ENCODE measurements around the gene PAIP2. TPM values are rescaled to one million over a fixed set of nuclear protein-coding genes. Genes with fewer than 3 reads are reported as not detected.

Gene PAIP2
- total and polyA plus RNA-seq, 2 of the 4 experiments (the other 2 are of a cell fraction): 41.9 to 59.5 TPM

GRCh38 chr5:139343476-139343875 is 1.8 kb downstream of the PAIP2 start:
- Histone ChIP-seq H2BK120ac (ENCODE audit: low read depth, low read length) (no peak overlapping the region), H3K4me2 (ENCODE audit: low read depth, low read length) (peak overlapping the region; percentile 91), H3K18ac (ENCODE audit: low read depth, low read length) (no peak overlapping the region), H2AK5ac (ENCODE audit: low read depth, low read length) (no peak overlapping the region), H3K9ac (ENCODE audit: low read depth, low read length) (peak overlapping the region; percentile 46; the same call in 1 of the 2 replicates), H2AK9ac (replicated peaks; ENCODE audit: low read depth, low read length, poor library complexity) (no peak overlapping the region), H3K14ac (replicated peaks; ENCODE audit: low read depth, low read length) (no peak overlapping the region), H3K23ac (ENCODE audit: low read depth, low read length) (peak overlapping the region; percentile 73; the same call in 1 of the 2 replicates), H3K79me1 (ENCODE audit: low read depth in 1 of 2, low read length in 2 of 2) (peaks cover 0 to 46% of the 10 kb centered on the region in 2 experiments; a peak in 2 of 4 replicates), H3K27ac (ENCODE audit: insufficient read depth, low read length) (no peak overlapping the region), H4K20me1 (ENCODE audit: insufficient read depth, low read length) (peaks cover 69% of the 10 kb centered on the region), H4K91ac (ENCODE audit: insufficient read depth, low read depth, low read length) (no peak overlapping the region), H4K8ac (ENCODE audit: low read depth in 2 of 2, low read length in 2 of 2) (no peak overlapping the region), H3K9me3 (ENCODE audit: control insufficient read depth, insufficient read depth, low read length) (no peaks in the 10 kb centered on the region), H3K4me3 (ENCODE audit: insufficient read depth, low read depth, low read length) (peak overlapping the region; percentile 76), H3K36me3 (ENCODE audit: control insufficient read depth, insufficient read depth, low read length) (no peaks in the 10 kb centered on the region), H2AFZ (replicated peaks; ENCODE audit: low read length, poor library complexity) (no peak overlapping the region), H3K56ac (ENCODE audit: extremely low read depth, insufficient read depth, low read length) (no peak overlapping the region), H2BK15ac (ENCODE audit: low read depth, low read length) (no peak overlapping the region), H3K27me3 (ENCODE audit: control insufficient read depth, insufficient read depth, low read length) (no peaks in the 10 kb centered on the region), H4K5ac (ENCODE audit: low read depth, low read length) (no peak overlapping the region), H2BK20ac (ENCODE audit: low read depth, low read length) (no peak overlapping the region), H3K4me1 (ENCODE audit: control insufficient read depth, insufficient read depth, low read length) (peaks cover 3% of the 10 kb centered on the region), H3K9me1 (ENCODE audit: insufficient read depth, low read length) (peaks cover 8% of the 10 kb centered on the region; the same call in 1 of the 2 replicates), H3K4ac (ENCODE audit: low read depth, low read length) (no peak overlapping the region), H2BK5ac (ENCODE audit: low read depth, low read length, poor library complexity, severe bottlenecking) (no peak overlapping the region)
- TF ChIP-seq MAFK (IDR thresholded peaks at IDR 0.05; ENCODE audit: low read depth, low read length) (no peak), NFE2L2 (IDR thresholded peaks at IDR 0.05; ENCODE audit: low read depth, low read length) (no peak), RAD21 (IDR thresholded peaks at IDR 0.05; ENCODE audit: low read length) (no peak), SMC3 (IDR thresholded peaks at IDR 0.05; ENCODE audit: low read depth, low read length) (no peak), MXI1 (IDR thresholded peaks at IDR 0.05; ENCODE audit: borderline replicate concordance, low read depth, low read length) (no peak), RFX5 (IDR thresholded peaks at IDR 0.05; ENCODE audit: low read depth, low read length) (no peak), FOS (IDR thresholded peaks at IDR 0.05; ENCODE audit: low read depth, low read length) (no peak), CEBPB (IDR thresholded peaks at IDR 0.05; ENCODE audit: low read depth, low read length) (no peak), CHD1 (IDR thresholded peaks at IDR 0.05; ENCODE audit: low read depth, low read length) (no peak), MAZ (IDR thresholded peaks at IDR 0.05; ENCODE audit: borderline replicate concordance, low read depth, low read length) (no peak), ELK1 (IDR thresholded peaks at IDR 0.05; ENCODE audit: borderline replicate concordance, low read depth, low read length) (no peak), RCOR1 (IDR thresholded peaks at IDR 0.05; ENCODE audit: insufficient replicate concordance, low read length) (no peak), USF2 (IDR thresholded peaks at IDR 0.05; ENCODE audit: low read depth, low read length) (no peak), BHLHE40 (IDR thresholded peaks at IDR 0.05; ENCODE audit: low read depth, low read length) (no peak)
- BruUV-seq (replicated peaks): no TSS peak
- in situ Hi-C loops (cut with MboI; ENCODE audit: low sequenced_read_pairs) (no loop called here), intact Hi-C loops (cut with micrococcal nuclease) (no loop called here), dilution Hi-C loops (cut with HindIII; ENCODE audit: low sequenced_read_pairs, unreplicated experiment) (no loop called here)
- WGBS, 2 experiments (ENCODE audit: extremely low coverage in 2 of 2, insufficient read length in 1 of 2): no CpG with 5 or more reads among the region's 9 CpGs
- ChIA-PET POLR2A (ENCODE audit: unreplicated experiment) (no interaction called here), CTCF (no interaction called here)
- DNase-seq (no peak), ATAC-seq (ENCODE audit: low read depth) (no peak)

Data from IMR-90 (cell line).